GM18861 (cell line): ENCODE data around the gene CRTAC1.

Experiments
- ATAC-seq: cut with Tn5 transposase; IDR thresholded peaks from one replicate; pipeline ENCODE4 v1.9.1; 2021; ENCODE audit not compliant: unreplicated experiment

The CRTAC1 gene

GRCh38 chr10:97924678-97925077 lies 105.7 kb downstream of the CRTAC1 start:
- ATAC-seq: no peak

- no peak for ATAC-seq
These were observed 106.9 kb downstream of the CRTAC1 start for GRCh38 chr10:97923476-97923875.

- ATAC-seq: no peak
These were observed 107.4 kb downstream of the CRTAC1 start for GRCh38 chr10:97923057-97923456.

- no peak for ATAC-seq
These were observed 108.2 kb downstream of the CRTAC1 start for GRCh38 chr10:97922022-97922758.

GRCh38 chr10:97921581-97922021 lies 108.8 kb downstream of the CRTAC1 start:
- ATAC-seq: no peak

- ATAC-seq: no peak
These were observed 109.6 kb downstream of the CRTAC1 start for GRCh38 chr10:97920865-97921264.

- ATAC-seq: no peak
These were observed 111.4 kb downstream of the CRTAC1 start for GRCh38 chr10:97919012-97919411.

- no peak for ATAC-seq
These were observed 113.8 kb downstream of the CRTAC1 start for GRCh38 chr10:97916586-97916985.

GRCh38 chr10:97915346-97916131 lies 114.9 kb downstream of the CRTAC1 start:
- ATAC-seq: no peak

- peak; percentile 64 for ATAC-seq
These were observed 115.6 kb downstream of the CRTAC1 start for GRCh38 chr10:97914837-97915211.

GRCh38 chr10:97914171-97914836 lies 116.1 kb downstream of the CRTAC1 start:
- ATAC-seq: no peak

GRCh38 chr10:97913614-97914013 lies 116.8 kb downstream of the CRTAC1 start:
- no peak for ATAC-seq

GRCh38 chr10:97913193-97913592 lies 117.2 kb downstream of the CRTAC1 start:
- no peak for ATAC-seq

- no peak for ATAC-seq
These were observed 119.2 kb downstream of the CRTAC1 start for GRCh38 chr10:97911217-97911616.

GRCh38 chr10:97910661-97911060 lies 119.8 kb downstream of the CRTAC1 start:
- no peak for ATAC-seq

- ATAC-seq: no peak
These were observed 122.6 kb downstream of the CRTAC1 start for GRCh38 chr10:97907830-97908229.

- no peak for ATAC-seq
These were observed 123.2 kb downstream of the CRTAC1 start for GRCh38 chr10:97907211-97907610.

GRCh38 chr10:97905276-97905675 lies 125.1 kb downstream of the CRTAC1 start:
- no peak for ATAC-seq

GRCh38 chr10:97904576-97904975 lies 125.8 kb downstream of the CRTAC1 start:
- no peak for ATAC-seq

GRCh38 chr10:97904018-97904381 lies 126.4 kb downstream of the CRTAC1 start:
- no peak for ATAC-seq

GRCh38 chr10:97903128-97904017 lies 127.0 kb downstream of the CRTAC1 start:
- no peak for ATAC-seq
